ENCODE results near the gene ASGR2. TPM values are rescaled to one million over a fixed set of nuclear protein-coding genes. Genes with fewer than 3 reads are reported as not detected.
"Not testable (repeated sequence)": the region's sequence is repeated elsewhere in the genome, so short reads cannot be mapped to it uniquely, and the experiment has no call there.

The ASGR2 gene, protein sequence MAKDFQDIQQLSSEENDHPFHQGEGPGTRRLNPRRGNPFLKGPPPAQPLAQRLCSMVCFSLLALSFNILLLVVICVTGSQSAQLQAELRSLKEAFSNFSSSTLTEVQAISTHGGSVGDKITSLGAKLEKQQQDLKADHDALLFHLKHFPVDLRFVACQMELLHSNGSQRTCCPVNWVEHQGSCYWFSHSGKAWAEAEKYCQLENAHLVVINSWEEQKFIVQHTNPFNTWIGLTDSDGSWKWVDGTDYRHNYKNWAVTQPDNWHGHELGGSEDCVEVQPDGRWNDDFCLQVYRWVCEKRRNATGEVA
- polyA plus RNA-seq (2012; ENCODE audit: insufficient read depth, insufficient read length, low read depth), result not detected

DNA sequence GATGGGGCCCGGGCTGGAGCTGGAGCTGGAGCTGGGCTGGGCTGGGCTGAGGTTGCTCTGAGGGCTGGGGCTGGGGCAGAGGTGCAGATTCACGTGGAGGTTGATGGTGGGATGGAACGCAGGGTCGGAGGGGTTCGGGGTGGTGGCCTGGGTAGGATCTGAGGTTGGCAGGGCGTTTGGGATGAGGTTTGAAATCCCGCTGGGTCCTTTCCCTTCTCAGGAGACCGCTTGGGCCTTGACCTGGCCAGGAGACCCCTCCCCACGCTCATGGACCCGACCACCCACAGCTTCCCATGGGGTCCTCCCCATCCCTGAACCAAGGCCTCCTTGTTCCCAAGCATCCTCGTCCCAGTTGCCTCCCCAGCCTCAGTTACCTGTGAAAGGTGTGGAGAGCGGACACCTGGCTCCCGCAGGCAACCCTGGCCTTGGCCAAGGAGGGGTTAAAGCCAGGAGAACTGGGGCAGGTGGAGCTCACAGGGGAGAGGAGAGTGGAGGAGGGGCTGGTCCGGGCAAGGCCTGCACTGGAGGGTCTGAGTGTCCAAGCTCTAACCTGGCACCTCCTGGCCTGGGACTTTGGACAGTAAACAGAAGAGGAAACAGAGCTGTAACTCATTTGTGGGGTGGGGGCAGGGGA, at the start of gene ASGR2:
Gene ASGR2 (minus strand): TSS at position 582 of the 634 bp plus-strand sequence. CDS start 582 bp downstream, outside the sequence.
- Histone ChIP-seq H3K27me3 (no peaks in the 10 kb centered on the region), H3K36me3 (no peaks in the 10 kb centered on the region), H3K4me1 (no peaks in the 10 kb centered on the region), H3K9me3 (no peaks in the 10 kb centered on the region), H3K4me3 (ENCODE audit: low read depth, low read length) (no peak within 1 kb of the TSS)
- DNase-seq, result no peak
- TF ChIP-seq, protein P1, sequence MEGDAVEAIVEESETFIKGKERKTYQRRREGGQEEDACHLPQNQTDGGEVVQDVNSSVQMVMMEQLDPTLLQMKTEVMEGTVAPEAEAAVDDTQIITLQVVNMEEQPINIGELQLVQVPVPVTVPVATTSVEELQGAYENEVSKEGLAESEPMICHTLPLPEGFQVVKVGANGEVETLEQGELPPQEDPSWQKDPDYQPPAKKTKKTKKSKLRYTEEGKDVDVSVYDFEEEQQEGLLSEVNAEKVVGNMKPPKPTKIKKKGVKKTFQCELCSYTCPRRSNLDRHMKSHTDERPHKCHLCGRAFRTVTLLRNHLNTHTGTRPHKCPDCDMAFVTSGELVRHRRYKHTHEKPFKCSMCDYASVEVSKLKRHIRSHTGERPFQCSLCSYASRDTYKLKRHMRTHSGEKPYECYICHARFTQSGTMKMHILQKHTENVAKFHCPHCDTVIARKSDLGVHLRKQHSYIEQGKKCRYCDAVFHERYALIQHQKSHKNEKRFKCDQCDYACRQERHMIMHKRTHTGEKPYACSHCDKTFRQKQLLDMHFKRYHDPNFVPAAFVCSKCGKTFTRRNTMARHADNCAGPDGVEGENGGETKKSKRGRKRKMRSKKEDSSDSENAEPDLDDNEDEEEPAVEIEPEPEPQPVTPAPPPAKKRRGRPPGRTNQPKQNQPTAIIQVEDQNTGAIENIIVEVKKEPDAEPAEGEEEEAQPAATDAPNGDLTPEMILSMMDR (IDR thresholded peaks at IDR 0.05; ENCODE audit: low read depth, low read length), result no peak

DNA sequence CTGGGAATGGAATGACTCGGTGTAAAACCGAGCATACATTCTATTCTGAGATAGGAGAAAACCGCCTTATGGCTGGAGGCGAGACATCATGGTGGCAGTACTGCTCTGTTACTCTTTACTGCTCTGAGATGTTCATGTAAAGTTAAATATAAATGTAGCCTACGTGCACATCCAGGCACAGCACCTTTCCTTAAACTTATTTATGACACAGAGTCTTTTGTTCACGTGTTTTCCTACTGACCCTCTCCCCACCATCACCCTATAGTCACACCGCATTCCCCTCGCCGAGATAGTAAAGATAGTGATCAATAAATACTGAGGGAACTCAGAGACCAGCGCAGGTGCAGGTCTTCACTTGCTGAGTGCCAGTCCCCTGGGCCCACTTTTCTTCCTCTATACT, 44.9 kb upstream of the ASGR2 start:
- H3K9me3 ChIP-seq; H3K4me1 ChIP-seq; H3K27me3 ChIP-seq; DNase-seq; H3K36me3 ChIP-seq; H3K4me3 ChIP-seq (ENCODE audit: low read depth, low read length): not testable (repeated sequence)

DNA sequence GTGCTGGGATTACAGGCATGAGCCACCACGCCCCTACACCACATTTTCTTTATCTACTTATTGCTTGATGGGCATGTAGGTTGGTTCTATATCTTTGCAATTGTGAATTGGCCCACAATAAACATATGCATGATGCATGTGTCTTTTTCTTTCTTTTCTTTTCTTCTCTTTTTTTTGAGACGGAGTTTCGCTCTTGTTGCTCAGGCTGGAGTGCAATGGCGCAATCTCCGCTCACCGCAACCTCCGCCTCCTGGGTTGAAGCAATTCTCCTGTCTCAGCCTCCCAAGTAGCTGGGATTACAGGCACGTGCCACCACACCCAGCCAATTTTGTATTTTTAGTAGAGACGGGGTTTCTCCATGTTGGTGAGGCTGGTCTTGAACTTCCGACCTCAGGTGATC, 43.8 kb upstream of the ASGR2 start:
- H3K4me1 ChIP-seq; H3K9me3 ChIP-seq; H3K4me3 ChIP-seq (ENCODE audit: low read depth, low read length); DNase-seq; H3K36me3 ChIP-seq; H3K27me3 ChIP-seq: not testable (repeated sequence)

DNA sequence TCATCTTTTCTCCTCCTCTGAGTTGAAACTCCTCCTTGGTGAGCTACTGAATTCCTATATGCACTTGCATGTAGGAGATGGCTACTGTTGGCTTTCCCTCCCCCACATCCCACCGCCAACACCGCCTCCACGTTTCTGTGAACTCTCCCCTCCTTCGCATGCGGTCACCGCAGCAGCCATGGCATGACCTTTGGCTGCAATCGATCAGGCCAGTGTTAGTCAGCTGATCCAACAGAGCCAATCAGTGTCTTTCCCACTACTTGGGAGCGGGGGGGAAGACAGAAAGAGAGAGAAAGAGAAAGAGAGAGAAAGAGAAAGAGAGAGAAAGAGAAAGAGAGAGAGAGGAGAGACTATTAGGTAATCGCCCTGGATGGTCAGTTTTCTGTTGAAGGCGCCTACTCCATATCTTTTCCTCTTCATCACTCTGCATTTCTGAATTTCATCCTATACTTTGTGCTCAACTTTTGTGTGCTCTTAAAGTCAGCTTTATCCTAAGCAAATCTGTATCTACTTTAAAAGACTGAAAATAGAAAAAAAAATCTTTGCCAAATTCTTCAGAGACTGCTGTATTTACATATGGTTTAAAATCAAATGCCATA, 41.8 kb upstream of the ASGR2 start:
- H3K36me3 ChIP-seq, result no peaks in the 10 kb centered on the region
- no peaks in the 10 kb centered on the region for H3K4me1 ChIP-seq
- no peak overlapping the region for H3K4me3 ChIP-seq (ENCODE audit: low read depth, low read length)
- H3K9me3 ChIP-seq, result no peaks in the 10 kb centered on the region
- TF ChIP-seq, protein P1 (IDR thresholded peaks at IDR 0.05; ENCODE audit: low read depth, low read length), result no peak
- peaks cover 20% of the 10 kb centered on the region for H3K27me3 ChIP-seq
- no peak for DNase-seq

DNA sequence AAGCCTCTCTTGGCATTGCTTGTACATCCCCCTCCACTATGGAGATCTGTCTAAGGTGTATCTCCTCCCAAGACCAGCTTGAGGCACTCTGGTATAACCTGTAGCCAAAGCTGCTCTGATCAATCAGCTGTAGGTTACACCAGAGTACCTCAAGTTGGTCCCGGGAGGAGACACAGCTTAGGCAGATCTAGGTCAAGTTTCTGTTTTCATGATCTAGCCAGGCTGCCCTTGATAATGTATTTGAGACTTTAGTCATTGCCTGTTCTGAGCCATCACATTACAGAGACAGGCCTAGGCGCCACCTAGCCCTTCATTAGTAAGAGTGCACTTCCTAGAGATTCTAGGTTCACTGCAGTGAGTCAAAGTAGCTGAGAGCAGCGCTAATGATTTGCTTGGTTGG, 33.1 kb upstream of the ASGR2 start:
- TF ChIP-seq, protein P1 (IDR thresholded peaks at IDR 0.05; ENCODE audit: low read depth, low read length), result no peak
- no peaks in the 10 kb centered on the region for H3K9me3 ChIP-seq
- H3K4me3 ChIP-seq (ENCODE audit: low read depth, low read length), result no peak overlapping the region
- no peaks in the 10 kb centered on the region for H3K4me1 ChIP-seq
- H3K36me3 ChIP-seq, result no peaks in the 10 kb centered on the region
- H3K27me3 ChIP-seq, result peaks cover 12% of the 10 kb centered on the region
- DNase-seq, result no peak

DNA sequence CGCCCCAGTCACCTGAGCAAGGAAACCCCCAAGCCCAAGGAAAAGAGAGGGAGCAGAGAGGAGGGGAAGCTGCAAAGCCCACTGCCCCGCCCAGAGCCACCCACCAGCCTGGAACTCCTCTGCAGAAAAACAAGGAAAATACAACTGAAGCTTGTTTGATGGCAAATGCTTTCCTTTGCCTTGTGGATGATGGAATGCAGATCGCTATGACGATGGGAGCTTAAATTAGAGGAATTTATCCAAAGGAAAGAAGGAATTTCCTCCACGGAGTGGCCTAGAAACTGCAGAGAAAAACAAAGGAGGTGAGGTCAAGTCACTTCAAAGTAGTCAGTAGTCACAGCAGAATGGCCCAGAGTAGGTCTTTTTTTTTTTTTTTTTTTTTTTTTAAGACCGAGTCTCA, 31.5 kb upstream of the ASGR2 start:
- DNase-seq, result no peak
- H3K27me3 ChIP-seq, result peaks cover 21% of the 10 kb centered on the region
- no peak overlapping the region for H3K4me3 ChIP-seq (ENCODE audit: low read depth, low read length)
- TF ChIP-seq, protein P1 (IDR thresholded peaks at IDR 0.05; ENCODE audit: low read depth, low read length), result no peak
- H3K36me3 ChIP-seq, result no peaks in the 10 kb centered on the region
- H3K4me1 ChIP-seq, result no peaks in the 10 kb centered on the region
- no peaks in the 10 kb centered on the region for H3K9me3 ChIP-seq

DNA sequence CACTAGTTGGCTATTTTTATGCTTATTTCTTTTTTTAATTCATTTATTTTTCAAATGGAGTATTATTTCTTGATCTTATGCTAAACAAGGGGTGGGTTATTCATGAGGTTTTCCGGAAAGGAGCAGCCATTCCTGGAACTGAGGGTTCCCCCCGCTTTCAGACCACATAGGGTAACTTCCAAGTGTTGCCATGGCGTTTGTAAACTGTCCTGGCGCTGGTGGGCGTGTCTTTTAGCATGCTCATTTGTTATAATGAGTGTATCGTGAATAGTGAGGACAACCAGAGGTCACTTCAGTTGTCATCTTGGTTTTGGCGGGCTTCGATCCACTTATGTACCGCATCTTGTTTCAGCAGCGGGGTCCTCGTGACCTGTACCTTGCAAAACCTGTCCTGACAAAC, 29.6 kb upstream of the ASGR2 start:
- H3K9me3 ChIP-seq, result no peaks in the 10 kb centered on the region
- no peak for DNase-seq
- TF ChIP-seq, protein P1 (IDR thresholded peaks at IDR 0.05; ENCODE audit: low read depth, low read length), result no peak
- no peaks in the 10 kb centered on the region for H3K36me3 ChIP-seq
- H3K4me3 ChIP-seq (ENCODE audit: low read depth, low read length), result no peak overlapping the region
- H3K4me1 ChIP-seq, result no peaks in the 10 kb centered on the region
- peaks cover 35% of the 10 kb centered on the region for H3K27me3 ChIP-seq
